PFSK-1 (cell line): ENCODE data around the gene VWA5B1.

Experiments used
- POLR2AphosphoS5 ChIP-seq: IDR thresholded peaks from 2 replicates; pipeline ENCODE4 v1.6.1; 2012; ENCODE audit warnings: low read depth, mild to moderate bottlenecking, control low read depth, low read length, moderate library complexity
- SIN3A ChIP-seq: IDR thresholded peaks from 2 replicates; pipeline ENCODE4 v1.6.1; 2012; ENCODE audit warnings: mild to moderate bottlenecking, low read length, moderate library complexity, borderline replicate concordance; ENCODE audit not compliant: insufficient read depth
- TAF1 ChIP-seq: IDR thresholded peaks from 2 replicates; pipeline ENCODE4 v1.6.1; 2012; ENCODE audit warnings: low read length, control low read depth, borderline replicate concordance; ENCODE audit not compliant: insufficient read depth

DNA sequence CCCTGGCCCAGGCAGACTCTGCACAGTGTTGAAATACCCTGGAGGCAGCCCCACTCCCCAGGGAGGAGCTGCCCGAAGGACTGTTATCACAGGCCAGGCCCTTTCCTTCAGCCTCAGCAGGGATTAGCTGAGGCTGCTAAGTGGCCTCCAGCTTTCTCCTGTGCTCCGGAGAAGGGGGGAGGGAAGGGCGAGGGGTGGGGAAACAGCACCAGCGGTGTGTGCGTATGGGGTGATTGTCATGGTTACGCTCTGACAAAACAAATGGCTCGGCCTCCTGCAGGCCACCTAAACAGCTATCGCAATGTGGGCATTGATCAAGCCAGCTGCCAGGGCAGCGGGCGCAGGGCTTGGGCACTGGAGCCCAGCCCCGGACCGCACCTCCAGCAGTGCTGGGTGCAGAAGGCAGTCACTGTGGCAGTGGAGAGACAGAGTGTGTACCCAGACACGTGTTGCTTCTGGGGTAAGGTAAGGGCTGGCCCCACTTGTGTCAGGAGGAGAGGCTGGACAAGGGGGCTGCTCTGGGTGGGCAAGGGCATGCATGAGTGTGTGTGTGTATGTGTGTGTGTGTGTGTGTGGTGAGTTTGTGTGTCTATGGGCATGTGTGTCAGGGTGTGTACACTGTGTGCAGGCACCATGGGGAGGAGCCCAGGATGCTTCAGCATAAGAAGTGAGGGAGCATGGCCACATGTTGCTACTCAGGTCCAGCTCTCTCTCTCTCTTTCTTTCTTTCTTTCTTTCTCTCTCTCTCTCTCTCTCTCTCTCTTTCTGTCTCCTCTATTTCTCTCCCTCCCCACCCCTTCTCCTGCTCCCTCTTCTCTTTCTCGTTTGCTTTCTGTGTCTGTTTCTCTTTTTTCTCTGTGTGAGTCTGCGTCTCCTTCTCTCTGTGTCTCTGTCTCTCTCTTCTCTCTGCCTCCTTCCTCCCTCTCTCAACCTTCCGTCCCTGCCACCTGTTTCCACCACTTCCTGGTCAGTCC lies at the start of gene VWA5B1:
- TF ChIP-seq SIN3A (no peak), POLR2AphosphoS5 (no peak), TAF1 (no peak)
